Fibroblast of pulmonary artery (primary cell): Measurements from ENCODE around the gene CLEC3B.

ENCODE experiments used
- DNase-seq: peaks from one replicate; pipeline ENCODE4 v3.0.0-alpha.2; 2010; ENCODE audit warnings: low read depth
- H3K4me3 ChIP-seq: replicated peaks from 2 replicates; pipeline ENCODE4 v1.5.1; 2011; ENCODE audit warnings: low read depth, mild to moderate bottlenecking, control low read depth, low read length, moderate library complexity
- TF ChIP-seq, protein P1 (sequence below): IDR thresholded peaks from 2 replicates; pipeline ENCODE4 v1.5.1; 2011; ENCODE audit warnings: mild to moderate bottlenecking, control low read depth, low read length, inconsistent platforms; ENCODE audit errors: missing control alignments

Gene CLEC3B

GRCh38 chr3:45003406-45003805 is 22.7 kb upstream of the CLEC3B start:
- TF ChIP-seq, protein P1, sequence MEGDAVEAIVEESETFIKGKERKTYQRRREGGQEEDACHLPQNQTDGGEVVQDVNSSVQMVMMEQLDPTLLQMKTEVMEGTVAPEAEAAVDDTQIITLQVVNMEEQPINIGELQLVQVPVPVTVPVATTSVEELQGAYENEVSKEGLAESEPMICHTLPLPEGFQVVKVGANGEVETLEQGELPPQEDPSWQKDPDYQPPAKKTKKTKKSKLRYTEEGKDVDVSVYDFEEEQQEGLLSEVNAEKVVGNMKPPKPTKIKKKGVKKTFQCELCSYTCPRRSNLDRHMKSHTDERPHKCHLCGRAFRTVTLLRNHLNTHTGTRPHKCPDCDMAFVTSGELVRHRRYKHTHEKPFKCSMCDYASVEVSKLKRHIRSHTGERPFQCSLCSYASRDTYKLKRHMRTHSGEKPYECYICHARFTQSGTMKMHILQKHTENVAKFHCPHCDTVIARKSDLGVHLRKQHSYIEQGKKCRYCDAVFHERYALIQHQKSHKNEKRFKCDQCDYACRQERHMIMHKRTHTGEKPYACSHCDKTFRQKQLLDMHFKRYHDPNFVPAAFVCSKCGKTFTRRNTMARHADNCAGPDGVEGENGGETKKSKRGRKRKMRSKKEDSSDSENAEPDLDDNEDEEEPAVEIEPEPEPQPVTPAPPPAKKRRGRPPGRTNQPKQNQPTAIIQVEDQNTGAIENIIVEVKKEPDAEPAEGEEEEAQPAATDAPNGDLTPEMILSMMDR = no peak

DNA sequence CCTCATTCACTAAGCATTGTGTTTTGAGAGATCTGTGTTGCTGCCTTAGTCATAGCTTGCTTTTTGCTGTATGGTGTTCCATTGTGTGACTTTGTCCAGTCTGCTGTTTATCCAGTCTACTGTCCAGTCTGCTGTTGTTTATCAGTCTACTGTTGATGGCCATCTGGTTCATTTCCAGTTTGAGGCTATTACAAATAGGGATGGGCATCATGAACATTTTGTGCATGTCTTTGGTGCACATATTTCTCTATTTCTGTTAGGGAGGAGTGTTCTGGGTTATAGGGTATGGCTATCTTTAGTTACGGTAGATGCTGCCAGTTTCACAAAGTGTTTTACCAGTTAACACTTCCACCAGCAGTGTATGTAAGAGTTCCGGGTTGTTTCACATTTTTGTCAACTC is 22.2 kb upstream of the CLEC3B start:
- H3K4me3 ChIP-seq = no peak overlapping the region
- TF ChIP-seq, protein P1 = no peak
- peak; percentile 23 for DNase-seq

More at GRCh38 chr3:45003406-45003805, 22.7 kb upstream of the CLEC3B start:
- no peak for DNase-seq
- no peak overlapping the region for H3K4me3 ChIP-seq

DNA sequence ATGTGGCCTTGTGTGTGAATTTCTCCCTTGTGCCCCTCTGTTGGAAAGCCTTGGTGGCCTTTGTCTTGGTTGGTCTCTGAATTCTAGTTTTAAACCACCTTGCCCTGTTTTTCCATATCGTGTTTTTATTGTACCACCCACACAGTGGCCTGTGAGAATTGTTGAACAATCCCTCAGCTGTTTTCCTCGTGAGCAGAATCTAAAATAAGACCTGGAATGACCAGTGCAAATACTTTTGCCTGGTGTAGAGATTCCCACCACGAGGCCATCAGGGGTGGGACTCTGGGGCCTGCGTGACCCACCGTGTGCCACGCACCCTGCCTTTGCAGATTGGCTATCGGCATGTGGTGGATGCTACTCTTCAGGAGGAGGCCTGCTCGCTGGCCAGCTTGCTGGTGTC is 19.0 kb upstream of the CLEC3B start:
- DNase-seq = no peak
- TF ChIP-seq, protein P1 = no peak
- H3K4me3 ChIP-seq = no peak overlapping the region

- peak; percentile 79 for DNase-seq
- H3K4me3 ChIP-seq = no peak overlapping the region
- TF ChIP-seq, protein P1 = no peak
Observed at GRCh38 chr3:45008117-45008516, 18.0 kb upstream of the CLEC3B start.

GRCh38 chr3:45009868-45010267 is 16.2 kb upstream of the CLEC3B start:
- no peak for DNase-seq
- TF ChIP-seq, protein P1 = no peak
- no peak overlapping the region for H3K4me3 ChIP-seq

DNA sequence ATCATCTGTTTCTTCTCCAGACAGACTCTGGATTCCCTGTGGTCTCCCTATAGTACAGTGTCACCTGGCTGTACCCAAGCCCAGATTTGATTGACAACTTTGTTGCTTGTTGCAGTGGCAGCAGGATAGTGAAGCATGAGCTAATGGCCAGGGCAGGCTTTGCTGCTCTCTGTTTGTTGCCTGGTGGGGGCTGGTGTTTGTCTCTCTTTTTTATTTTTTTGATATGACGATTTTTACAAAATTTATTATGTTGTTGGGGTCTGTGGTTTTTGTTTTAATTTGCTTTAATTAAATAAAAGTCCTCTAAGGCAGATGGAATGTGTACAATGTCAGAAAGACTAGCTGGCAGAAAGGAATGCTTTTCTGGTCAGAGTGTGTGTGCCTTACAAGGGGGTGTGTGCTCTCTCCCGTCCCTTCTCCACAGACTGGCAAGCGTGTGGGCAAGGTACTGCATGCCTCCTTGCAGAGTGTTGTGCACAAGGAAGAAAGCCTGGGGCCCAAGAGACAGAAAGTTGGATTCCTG is 15.2 kb upstream of the CLEC3B start:
- TF ChIP-seq, protein P1 = no peak
- no peak overlapping the region for H3K4me3 ChIP-seq
- DNase-seq = peak; percentile 53
